GM21619 (cell line): ENCODE measurements around the gene SOD2.
A peak's percentile ranks its signal among the peaks of the same experiment; 100 is the strongest.
"Not testable (repeated sequence)": the region's sequence is repeated elsewhere in the genome, so short reads cannot be mapped to it uniquely, and the experiment has no call there.

Experiments
- ATAC-seq: cut with Tn5 transposase; IDR thresholded peaks from one replicate; pipeline ENCODE4 v1.9.1; 2021; ENCODE audit not compliant: unreplicated experiment

SOD2 gene

DNA sequence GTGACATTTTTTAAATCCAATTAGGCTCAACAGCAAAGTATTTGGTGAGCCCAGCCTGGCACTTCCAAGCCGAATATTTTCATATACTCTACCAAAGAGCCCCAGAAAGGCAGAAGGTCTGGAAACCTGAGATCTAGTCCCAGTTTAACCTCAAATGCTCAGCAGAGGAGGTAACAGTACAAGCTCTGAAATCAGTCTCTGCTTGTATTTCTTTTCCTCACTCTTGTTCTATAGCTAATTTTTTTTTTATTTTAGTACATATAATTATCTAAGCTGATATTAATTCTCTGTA, 9.1 kb downstream of the SOD2 start:
- ATAC-seq: no peak

DNA sequence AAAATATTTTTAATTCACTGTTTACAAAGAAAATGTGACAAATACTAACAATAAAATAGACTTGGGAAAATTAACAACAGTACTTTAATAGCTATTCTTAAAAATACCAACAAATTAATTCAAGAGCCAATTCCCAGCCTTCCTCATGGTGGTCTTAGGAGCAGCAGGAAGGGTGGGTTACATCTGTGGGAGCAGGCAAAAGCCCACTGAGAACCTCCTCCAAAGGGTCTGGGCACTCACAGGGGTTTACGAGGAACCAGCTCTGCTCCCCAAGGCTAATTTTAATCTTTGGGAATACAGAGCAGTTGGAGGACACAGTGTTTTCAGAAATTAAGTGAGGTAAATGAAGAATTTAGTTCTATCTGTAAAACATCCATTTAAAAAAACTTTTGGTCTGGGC, 10.2 kb downstream of the SOD2 start:
- ATAC-seq: no peak

DNA sequence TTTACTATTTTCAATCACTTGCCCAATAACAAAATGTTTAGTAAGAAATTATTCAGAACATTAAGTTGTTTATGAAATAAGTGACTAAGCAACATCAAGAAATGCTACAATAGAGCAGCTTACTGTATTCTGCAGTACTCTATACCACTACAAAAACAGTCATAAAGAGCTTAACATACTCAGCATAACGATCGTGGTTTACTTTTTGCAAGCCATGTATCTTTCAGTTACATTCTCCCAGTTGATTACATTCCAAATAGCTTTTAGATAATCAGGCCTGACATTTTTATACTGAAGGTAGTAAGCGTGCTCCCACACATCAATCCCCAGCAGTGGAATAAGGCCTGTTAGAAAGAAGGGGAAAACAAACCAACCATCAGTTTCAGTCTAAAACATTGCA, 10.7 kb downstream of the SOD2 start:
- ATAC-seq: no peak

DNA sequence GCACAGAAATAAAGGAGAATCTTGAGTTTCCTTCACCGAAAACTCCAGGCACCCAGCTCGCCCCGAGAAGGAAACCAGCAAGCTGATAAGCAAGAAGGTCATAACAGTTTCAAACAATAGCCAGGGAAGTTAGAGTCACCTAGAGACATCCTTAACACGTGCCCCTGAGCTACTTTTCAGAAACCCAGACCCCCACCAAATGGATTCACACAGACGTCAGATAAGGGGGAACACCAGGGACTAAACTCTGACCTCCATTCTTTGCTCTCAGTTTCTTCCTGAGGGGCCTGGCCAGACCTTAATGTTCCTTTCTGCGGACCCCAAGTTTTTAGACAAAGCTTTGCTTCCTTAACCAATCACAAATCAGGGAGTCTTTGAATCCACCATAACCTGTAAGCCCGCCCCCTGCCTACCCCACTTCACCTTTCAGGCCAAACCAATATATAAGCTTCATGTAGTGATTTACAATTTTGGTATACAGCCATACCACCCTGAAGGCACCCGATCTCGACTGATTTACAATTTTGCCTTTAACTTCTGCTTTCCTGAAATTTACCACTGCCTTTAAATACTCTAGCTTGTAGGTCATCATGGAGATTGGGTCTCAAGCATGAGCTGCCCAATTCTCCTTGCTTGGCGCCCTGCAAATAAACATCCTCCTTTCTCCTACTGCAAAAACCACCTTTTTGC, 11.7 kb downstream of the SOD2 start:
- ATAC-seq: no peak

DNA sequence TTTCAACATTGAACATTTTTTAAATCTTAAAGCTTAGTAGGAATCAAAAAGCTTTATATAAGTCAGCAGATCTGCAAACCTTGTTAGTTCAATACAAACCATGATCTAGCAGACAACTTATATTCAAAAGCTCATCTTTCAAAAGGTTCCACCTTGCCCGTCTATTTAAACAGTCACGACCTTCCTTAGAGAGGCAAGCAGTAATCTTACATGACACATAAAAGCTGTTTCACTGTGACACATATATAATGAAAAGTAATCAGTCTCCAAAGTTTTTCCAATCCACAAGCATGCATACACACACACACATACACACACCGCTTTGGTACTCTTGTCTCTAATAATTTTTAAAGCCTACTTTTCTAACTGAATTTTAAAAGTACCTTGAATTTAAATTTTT, 12.9 kb downstream of the SOD2 start:
- ATAC-seq: no peak

DNA sequence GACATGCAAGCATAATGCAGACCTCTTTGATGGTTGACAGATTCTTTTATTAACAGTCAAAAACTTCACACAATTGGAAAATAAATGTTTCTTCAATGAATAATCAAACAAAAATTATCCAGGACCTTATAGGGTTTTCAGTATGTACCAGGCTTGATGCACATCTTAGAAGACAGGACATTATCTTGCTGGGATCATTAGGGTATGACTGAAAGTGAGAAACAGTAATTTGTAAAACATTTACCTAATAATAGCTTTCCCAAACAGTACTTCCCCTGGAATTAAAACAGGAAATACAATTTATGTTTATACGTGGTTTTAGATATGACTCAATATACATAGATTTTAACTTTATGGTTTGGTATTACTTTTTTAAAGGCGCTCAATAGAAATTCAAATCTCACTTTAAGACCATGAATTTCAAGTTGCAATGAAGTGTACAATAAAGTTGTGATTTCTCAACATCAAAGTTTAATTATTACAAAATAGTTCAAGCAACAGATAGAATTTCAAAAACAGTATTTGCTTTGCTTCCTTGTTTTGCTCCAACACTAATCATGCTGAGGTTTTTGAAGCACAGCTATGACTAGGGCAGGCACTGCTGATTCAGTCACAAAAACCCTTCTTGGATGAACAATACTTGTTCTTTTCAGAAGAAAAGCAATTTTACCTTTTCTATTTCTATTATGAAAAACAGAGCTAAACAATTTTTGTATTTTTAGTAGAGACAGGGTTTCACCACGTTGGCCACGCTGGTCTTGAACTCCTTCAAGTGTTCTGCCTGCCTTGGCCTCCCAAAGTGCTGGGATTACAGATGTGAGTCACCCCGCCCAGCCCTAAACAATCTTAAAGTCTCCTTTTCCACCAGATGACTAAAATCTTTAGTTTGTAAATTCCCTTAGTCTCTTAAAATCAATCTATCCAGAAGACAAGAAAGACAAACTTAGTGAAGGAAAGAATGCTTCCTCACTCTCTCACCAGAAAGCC, 13.7 kb downstream of the SOD2 start:
- peak; percentile 49 for ATAC-seq

DNA sequence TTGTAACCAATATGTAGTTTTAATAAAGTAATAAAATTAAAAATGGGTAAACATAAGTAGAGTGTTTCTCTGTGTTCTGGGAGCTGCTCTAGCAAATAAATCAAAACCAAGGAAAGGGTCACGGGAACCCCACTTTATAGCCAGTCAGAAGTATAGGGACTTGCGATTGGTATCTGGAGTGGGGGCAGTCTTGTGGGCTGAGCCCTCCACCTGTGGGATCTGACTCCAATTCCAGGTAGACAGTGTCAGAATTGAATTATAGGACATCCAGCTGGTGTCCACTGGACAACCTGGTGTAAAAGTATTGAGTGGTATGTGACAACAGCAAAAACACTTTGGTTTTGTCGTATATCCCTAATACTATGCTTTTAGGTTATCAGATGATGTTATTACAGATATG, 14.5 kb downstream of the SOD2 start:
- no peak for ATAC-seq

DNA sequence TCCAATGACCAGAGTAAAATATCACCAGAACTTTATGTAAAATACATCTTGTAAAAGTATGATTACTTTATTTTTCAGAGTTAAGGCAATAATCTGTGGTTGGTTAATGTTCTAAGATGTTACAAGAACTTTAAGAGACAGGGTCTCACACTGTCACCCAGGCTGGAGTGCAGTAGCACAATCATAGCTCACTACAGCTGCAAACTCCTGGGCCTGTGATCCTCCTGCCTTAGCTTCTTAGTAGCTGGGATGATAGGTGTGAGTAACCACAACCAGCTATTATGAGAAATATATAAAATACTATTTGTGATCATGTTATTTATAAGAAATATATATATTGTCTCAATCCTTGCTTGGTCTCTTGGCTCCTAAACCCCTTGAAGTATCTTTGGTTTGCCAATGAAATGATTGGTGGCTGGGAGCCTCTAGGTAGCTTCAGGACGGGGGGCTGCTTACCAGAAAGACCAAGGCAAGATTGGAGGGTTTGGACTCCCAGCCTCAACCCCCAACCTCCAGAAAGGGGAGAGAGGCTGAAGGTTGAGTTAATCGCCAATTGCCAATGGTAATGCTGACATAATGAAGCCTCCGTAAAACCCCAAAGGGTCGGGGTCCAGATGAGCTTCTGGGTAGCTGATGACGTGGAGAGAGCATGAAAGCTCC, 15.4 kb downstream of the SOD2 start:
- ATAC-seq: no peak

DNA sequence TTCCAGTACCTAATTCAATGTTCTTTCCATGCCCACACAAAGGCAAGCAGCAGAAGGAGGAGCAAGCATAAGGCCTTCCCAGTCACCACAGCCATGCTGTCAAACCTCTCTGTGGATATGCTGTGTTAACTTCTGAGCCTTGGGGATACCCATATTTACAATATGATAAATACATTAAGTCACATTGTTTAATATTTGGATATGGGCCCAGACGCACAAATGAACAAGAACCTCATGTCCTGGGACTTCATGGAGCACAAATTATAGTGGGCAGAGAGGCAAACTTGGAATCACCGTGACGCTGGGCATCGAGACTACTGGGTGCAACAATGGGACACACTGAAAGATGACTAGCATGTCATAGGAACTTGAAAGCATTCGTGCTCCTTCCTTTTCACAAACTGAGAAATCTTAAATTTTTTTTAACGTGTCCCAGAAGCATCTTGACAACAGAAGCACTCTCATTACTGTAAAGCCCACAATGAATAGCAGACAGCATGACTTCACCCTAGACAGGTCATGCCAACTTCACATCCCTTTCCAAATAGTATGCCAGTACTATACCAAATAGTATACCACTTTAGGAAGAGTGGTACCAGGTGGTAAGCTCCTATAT, 16.0 kb downstream of the SOD2 start:
- ATAC-seq: no peak

DNA sequence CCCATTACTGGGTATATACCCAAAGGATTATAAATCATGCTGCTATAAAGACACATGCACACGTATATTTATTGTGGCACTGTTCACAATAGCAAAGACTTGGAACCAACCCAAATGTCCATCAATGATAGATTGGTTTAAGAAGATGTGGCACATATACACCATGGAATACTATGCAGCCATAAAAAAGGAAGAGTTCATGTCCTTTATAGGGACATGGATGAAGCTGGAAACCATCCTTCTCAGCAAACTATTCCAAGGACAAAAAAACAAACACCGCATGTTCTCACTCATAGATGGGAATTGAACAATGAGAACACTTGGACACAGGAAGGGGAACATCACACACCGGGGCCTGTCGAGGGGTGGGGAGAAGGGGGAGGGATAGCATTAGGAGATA, 16.8 kb downstream of the SOD2 start:
- not testable (repeated sequence) for ATAC-seq

DNA sequence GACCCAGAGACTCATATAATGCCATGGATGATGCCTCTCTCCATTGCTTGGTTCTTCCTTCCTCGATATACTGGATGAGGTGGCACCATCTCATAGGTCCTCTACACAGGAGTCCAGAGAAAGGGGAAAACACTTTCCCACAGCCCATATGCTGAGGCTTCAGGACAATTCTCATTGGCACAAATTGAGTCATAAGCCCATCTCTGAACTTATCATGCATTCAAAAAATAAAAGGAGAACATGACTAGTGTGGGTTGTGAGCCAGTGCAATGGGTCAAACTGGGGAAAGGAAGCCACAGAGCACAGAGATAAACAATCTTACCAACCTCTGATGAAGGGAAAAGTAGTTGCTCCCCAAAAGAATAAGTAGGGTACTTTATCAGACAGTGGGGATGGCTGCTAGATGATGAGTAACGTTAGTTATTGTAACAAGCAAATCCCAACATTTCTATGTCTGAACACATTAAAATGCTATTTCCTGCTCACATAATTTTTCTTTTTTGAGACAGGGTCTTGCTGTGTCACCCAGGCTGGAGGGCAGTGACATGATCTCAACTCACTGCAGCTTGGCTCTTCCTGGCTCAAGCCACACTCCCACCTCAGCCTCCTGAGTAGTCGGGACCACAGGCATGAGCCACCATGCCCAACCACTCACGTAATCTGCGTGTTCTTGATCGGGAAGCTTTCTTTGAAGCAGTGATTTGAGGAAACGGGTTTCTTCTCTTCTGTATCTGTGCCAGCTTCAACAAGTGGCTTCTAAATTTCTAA, 27.0 kb downstream of the SOD2 start:
- no peak for ATAC-seq

DNA sequence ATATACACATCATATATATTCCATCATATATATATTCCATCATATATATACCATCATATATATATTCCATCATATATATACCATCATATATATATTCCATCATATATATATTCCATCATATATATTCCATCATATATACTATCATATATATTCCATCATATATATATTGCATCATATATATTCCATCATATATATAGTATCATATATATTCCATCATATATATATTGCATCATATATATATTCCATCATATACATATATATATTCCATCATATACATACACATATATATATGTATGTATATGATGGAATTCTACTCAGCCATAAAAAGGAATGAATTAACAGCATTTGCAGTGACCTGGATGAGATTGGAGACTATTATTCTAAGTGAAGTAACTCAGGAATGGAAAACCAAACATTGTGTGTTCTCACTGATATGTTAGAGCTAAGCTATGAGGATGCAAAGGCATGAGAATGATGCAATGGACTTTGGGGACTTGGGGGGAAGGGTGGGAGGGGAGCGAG, 29.6 kb downstream of the SOD2 start:
- not testable (repeated sequence) for ATAC-seq

DNA sequence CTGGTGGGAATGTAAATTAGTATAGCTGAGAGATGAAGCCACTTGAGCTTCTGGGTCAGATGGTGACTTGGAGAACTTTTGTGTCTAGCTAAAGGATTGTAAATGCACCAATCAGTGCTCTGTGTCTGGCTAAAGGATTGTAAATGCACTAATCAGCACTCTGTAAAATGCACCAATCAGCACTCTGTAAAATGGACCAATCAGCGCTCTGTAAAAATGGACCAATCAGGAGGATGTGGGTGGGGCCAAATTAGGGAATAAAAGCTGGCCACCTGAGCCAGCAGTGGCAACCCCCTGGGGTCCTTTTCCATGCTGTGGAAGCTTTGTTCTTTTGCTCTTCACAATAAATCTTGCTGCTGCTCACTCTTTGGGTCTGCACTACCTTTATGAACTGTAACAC, 31.1 kb downstream of the SOD2 start:
- not testable (repeated sequence) for ATAC-seq

DNA sequence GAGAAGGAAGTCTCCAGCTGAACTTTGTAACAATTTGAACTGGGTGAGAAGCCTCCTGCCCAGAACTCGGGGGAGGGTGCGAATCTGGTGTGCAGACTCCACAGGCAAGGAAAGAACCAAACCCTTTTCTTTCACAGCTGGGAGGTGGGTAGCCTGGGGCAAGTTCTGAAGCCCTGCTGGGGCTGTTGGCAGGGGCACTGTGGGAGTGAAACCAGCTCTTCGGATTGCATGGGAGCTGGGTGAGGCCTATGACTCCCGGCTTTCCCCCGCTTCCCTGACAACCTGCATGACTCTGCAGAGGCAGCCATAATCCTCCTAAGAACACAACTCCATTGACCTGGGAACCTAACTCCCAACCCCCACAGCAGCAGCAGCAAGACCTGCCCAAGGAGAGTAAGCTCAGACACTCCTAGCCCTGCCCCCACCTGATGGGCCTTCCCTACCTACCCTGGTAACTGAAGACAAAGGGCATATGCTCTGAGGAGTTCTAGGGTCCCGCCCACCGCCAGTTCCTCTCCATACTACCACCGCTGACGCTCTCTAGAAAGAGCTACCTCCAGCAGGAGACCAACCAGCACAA, 37.5 kb downstream of the SOD2 start:
- no peak for ATAC-seq

DNA sequence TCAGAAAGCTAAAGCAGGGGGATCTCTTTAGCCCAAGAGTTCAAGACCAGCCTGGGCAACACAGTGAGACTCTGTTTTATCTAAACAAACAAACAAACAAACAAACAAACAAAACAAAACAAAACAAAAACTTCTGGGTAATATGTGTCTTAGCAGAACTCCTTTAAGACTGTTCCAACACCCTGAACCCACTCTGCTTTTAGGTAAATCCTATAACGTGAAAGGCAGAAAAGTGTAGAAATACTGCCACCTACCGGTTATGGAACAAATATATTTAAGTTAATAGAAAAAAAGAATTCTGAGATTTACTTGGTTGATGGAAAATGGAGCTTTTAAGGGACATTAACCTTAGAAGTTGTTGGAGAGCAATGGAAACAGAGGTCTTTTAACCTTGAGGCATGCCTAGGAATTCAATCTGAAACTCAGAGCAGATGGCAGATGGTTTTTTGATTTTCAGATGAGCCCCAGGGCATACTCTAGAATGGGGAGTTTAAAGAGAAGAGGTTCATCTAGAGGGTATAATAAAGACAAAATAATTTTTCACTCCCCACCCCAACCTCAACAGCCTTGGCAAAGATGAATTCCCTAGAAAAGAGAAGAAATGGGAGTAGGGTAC, 38.5 kb downstream of the SOD2 start:
- no peak for ATAC-seq

DNA sequence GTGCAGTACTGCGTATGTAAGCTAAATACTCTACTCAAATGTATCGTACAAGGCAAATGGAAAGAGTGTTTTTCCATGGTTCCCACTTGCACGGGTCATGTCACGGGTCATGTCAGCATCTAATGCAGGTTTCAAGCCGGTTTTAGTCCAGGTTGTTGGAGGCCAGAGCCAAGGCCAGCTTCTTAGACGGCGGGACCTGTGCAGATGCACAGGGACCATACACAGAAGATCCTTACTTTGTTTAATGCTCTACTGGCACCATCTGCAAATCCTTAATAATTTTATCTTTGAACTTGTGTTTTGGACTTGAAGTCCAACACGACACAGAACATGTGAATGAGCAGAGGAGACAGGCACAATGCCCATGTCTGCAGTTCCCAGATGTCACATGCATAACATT, 42.7 kb downstream of the SOD2 start:
- no peak for ATAC-seq

DNA sequence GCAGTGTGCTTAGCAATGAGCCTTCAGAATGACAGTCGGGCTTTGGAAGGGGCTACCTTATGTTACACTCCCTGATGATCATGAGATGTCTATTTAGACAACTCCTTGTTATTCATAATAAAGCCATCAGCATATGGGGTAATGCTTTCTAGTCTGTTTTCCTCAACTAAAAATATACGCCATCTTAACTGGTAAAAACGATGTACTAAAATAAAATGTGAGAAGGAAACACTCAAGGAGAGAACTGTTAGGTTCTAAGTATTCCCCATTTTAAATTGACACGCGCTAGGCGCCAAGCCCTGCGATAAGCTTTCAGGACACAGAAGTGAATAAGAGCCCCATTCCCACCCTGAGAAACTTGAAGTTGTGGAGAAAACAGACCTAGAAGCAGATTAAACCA, 43.6 kb downstream of the SOD2 start:
- no peak for ATAC-seq

DNA sequence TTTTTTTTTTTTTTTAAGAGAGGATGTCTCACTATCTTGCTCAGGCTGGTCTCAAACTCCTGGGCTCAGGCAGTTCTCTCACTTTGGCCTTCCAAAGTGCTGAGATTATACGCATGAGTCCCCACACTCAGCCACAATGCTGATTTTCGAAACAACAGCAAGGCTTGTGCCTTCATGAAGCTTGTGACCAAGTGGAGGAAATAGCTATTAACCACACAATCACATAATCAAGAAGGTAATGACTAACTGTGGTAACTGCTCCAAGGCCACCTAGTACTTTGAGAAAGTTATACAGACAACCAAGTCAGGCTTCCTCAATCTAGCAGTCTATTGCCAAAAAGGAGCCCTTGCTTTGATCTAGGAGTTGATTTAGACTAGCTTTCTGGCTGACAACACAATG, 46.3 kb downstream of the SOD2 start:
- peak; percentile 99 for ATAC-seq

DNA sequence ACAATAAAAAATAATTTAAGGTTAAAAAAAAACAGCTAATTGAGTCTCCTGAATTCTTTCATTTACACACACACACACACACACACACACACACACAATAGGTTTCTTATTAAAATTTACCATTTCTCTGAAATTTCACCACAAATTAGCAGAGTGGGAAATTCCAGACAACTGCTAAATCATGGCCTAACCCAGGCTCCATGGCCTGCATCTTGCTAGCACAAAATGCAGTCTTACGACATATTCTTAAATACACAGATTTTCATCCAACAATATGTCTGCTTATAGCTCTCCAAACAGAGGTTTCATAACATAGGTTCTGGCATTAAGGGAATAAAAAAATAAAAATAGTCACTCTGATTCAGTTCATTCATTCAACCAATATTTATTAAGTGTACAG, 46.9 kb downstream of the SOD2 start:
- ATAC-seq: no peak

DNA sequence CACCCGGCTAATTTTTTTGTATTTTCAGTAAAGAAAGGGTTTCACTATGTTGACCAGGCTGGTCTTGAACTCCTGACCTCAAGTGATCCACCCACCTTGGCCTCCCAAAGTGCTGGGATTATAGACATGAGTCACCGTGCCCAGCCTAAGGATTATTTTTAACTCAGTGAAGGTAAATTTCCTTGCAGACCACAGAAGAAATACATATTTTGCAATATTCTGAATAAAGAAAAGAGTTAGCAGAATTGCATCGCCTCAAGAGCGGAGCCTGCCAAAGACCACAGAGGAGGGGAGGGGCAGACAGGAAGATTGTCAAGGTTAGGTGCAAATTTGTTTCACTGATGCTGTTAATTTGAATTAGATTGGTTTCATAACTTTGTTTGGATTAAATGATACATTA, 47.4 kb downstream of the SOD2 start:
- no peak for ATAC-seq
